Gastroesophageal sphincter (tissue), 3 donors: ENCODE measurements around the gene ASIC3.
A peak's percentile ranks its signal among the peaks of the same experiment; 100 is the strongest.

ENCODE experiments used
- CTCF ChIP-seq, 4 experiments: fragments of 200-600 bp in 2 of 4; fragments of 450-650 bp in 2 of 4; sonication (generic) in 1 of 4; IDR thresholded peaks; one replicate each; pipeline ENCODE4 v1.5.1; 2017 to 2019; ENCODE audit warnings: antibody characterized with exemption in 4 of 4, mild to moderate bottlenecking in 2 of 4, moderate library complexity in 2 of 4
- EP300 ChIP-seq: sonication (generic); formaldehyde crosslinking; IDR thresholded peaks from one replicate; pipeline ENCODE4 v1.6.1; 2017; ENCODE audit warnings: antibody characterized with exemption, mild to moderate bottlenecking
- POLR2A ChIP-seq, 2 donors: fragments of 450-650 bp; IDR thresholded peaks; one replicate each; pipeline ENCODE4 v1.6.1; 2017; ENCODE audit warnings: antibody characterized with exemption in 2 of 2, mild to moderate bottlenecking in 2 of 2, moderate library complexity in 1 of 2
- POLR2AphosphoS5 ChIP-seq: sonication (generic); formaldehyde crosslinking; IDR thresholded peaks from one replicate; pipeline ENCODE4 v1.6.1; 2017; ENCODE audit warnings: antibody characterized with exemption

- TF ChIP-seq CTCF (IDR thresholded peaks at IDR 0.05): peak in 3 of 4 experiments; percentile 25 to 71 (median 32)
- TF ChIP-seq POLR2A (IDR thresholded peaks at IDR 0.05): peak; percentile 36 to 38
- TF ChIP-seq POLR2AphosphoS5: no peak
- TF ChIP-seq EP300: no peak
These were observed 11.2 kb downstream of the ASIC3 start, which contains the start of gene SLC4A2 for GRCh38 chr7:151059367-151060112.
